ENCODE measurements around the gene MOB4. TPM values are rescaled to one million over a fixed set of nuclear protein-coding genes. Genes with fewer than 3 reads are reported as not detected.

Gene MOB4
- total RNA-seq, 1 donor from 2014 or later: 30.4 TPM

DNA sequence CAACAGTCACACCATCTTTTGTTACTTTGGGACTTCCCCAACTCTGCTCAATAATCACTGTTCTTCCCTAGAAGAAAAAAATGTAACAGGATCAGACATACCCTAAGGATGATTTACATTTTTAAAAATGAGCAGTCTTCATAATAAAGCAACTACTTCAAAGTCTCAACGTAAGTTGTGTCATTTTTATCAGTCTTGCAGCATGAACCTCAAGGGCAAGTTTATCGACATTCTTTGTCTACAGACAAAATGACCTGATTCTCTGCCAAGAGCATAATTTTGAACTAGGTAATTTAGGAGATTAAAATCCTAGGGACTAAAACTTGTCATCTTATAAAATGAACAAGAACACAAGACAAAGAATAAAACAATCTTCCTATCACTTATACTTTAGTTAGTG, 18.5 kb upstream of the MOB4 start:
- Histone ChIP-seq H3K9me3 (ENCODE audit: insufficient read depth, low read depth, low read length) (no peaks in the 10 kb centered on the region), H3K79me2 (ENCODE audit: insufficient read depth, low read length) (peaks cover 81% of the 10 kb centered on the region), H3K36me3 (ENCODE audit: insufficient read depth, low read length) (peaks cover 45% of the 10 kb centered on the region), H3K4me3 (ENCODE audit: insufficient read depth, low read depth, low read length) (peak overlapping the region; percentile 87), H3K4me2 (ENCODE audit: low read length) (peak overlapping the region; percentile 85), H3K4me1 (ENCODE audit: insufficient read depth, low read length) (peaks cover 12% of the 10 kb centered on the region), H3K9ac (ENCODE audit: low read length) (no peak overlapping the region), H4K20me1 (ENCODE audit: insufficient read depth, low read length) (peaks cover 62% of the 10 kb centered on the region), H3K27ac (ENCODE audit: low read depth, low read length) (no peak overlapping the region), H2AFZ (ENCODE audit: low read depth, low read length) (no peak overlapping the region), H3K27me3 (ENCODE audit: insufficient read depth, low read length) (no peaks in the 10 kb centered on the region)
- FAIRE-seq: no peak
- no peak for TF ChIP-seq CTCF (IDR thresholded peaks at IDR 0.05; ENCODE audit: insufficient read depth, low read depth, low read length)
- TF ChIP-seq EZH2 (IDR thresholded peaks at IDR 0.05; ENCODE audit: insufficient read depth, low read length): no peak
- Mint-ChIP-seq H3K4me1 (ENCODE audit: low read depth, unreplicated experiment) (peaks cover 32% of the 10 kb centered on the region), H3K36me3 (ENCODE audit: low read depth, unreplicated experiment) (peaks cover 18% of the 10 kb centered on the region), H3K9me3 (ENCODE audit: unreplicated experiment) (no peaks in the 10 kb centered on the region), H3K4me3 (ENCODE audit: unreplicated experiment) (peak overlapping the region; percentile 95), H3K27me3 (ENCODE audit: low read depth, unreplicated experiment) (no peaks in the 10 kb centered on the region), H3K27ac (ENCODE audit: unreplicated experiment) (peak overlapping the region; percentile 8)
- no peak for DNase-seq (ENCODE audit: low read depth)

DNA sequence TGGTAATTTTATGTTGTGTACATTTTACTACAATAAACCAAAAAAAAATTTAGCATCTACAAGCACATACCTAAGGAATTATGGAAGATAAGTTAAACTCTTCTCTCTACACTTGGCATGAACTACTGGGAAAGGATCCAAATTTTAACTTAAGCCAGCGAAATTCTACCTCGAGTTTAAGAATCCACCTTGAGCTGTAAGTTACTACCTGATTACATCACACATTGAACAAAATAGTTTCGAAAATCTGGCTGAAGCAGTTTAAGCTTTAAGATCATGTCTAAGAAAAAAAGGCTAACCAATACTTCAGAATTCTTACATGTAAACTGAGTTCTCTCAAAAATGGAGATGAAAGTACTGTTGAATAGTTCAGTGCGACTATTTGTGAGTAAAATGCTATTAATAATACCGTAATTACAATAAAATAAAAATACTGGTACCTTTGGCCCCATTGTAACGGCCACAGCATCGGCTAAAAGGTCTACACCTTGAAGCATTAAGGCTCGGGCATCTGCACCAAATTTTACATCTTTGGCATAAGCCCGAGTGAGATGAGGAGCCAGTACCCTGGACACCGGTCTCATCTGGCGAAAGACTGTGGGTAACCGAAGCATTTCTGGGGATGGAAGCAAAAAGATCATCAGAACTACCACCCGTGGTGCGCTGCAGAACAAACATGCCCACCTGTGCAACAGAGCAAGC, 17.5 kb upstream of the MOB4 start:
- H3K9me3 Mint-ChIP-seq (ENCODE audit: unreplicated experiment): no peaks in the 10 kb centered on the region
- peaks cover 56% of the 10 kb centered on the region for H4K20me1 ChIP-seq (ENCODE audit: insufficient read depth, low read length)
- H3K36me3 Mint-ChIP-seq (ENCODE audit: low read depth, unreplicated experiment): peaks cover 12% of the 10 kb centered on the region
- H3K4me2 ChIP-seq (ENCODE audit: low read length): peak overlapping the region; percentile 85
- H3K27me3 ChIP-seq (ENCODE audit: insufficient read depth, low read length): no peaks in the 10 kb centered on the region
- peak overlapping the region; percentile 87 for H3K4me3 ChIP-seq (ENCODE audit: insufficient read depth, low read depth, low read length)
- H3K4me1 ChIP-seq (ENCODE audit: insufficient read depth, low read length): peaks cover 12% of the 10 kb centered on the region
- peak overlapping the region; percentile 72 for H2AFZ ChIP-seq (ENCODE audit: low read depth, low read length)
- H3K27ac Mint-ChIP-seq (ENCODE audit: unreplicated experiment): peak overlapping the region; percentile 83
- peaks cover 89% of the 10 kb centered on the region for H3K79me2 ChIP-seq (ENCODE audit: insufficient read depth, low read length)
- peak overlapping the region; percentile 89 for H3K27ac ChIP-seq (ENCODE audit: low read depth, low read length)
- peaks cover 34% of the 10 kb centered on the region for H3K4me1 Mint-ChIP-seq (ENCODE audit: low read depth, unreplicated experiment)
- no peaks in the 10 kb centered on the region for H3K9me3 ChIP-seq (ENCODE audit: insufficient read depth, low read depth, low read length)
- H3K9ac ChIP-seq (ENCODE audit: low read length): peak overlapping the region; percentile 87
- no peaks in the 10 kb centered on the region for H3K27me3 Mint-ChIP-seq (ENCODE audit: low read depth, unreplicated experiment)
- peaks cover 39% of the 10 kb centered on the region for H3K36me3 ChIP-seq (ENCODE audit: insufficient read depth, low read length)
- FAIRE-seq: no peak
- no peak for TF ChIP-seq CTCF (IDR thresholded peaks at IDR 0.05; ENCODE audit: insufficient read depth, low read depth, low read length)
- TF ChIP-seq EZH2 (IDR thresholded peaks at IDR 0.05; ENCODE audit: insufficient read depth, low read length): no peak
- DNase-seq (ENCODE audit: low read depth): no peak
- H3K4me3 Mint-ChIP-seq (ENCODE audit: unreplicated experiment): peak overlapping the region; percentile 95
